Psoas muscle (tissue), 8 donors: ENCODE results near the gene HNRNPA0. TPM values are rescaled to one million over a fixed set of nuclear protein-coding genes. Genes with fewer than 3 reads are reported as not detected.

ENCODE experiments used
- ATAC-seq, 4 donors: fragments of 200-7000 bp; cut with Tn5 transposase; one replicate each; pipeline ENCODE4 v1.9.1; 2020; ENCODE audit warnings: moderate library complexity in 3 of 4, mild to moderate bottlenecking in 2 of 4
- DNase-seq, 2 donors: peaks; one replicate each; pipeline ENCODE4 v3.0.0-alpha.2; 2020
- H3K27ac ChIP-seq: fragments of 200-600 bp; one replicate; pipeline ENCODE4 v1.8.0; 2022
- H3K27me3 ChIP-seq, 3 donors: fragments of 200-600 bp in 1 of 3; one replicate each; pipeline versions ENCODE4 v1.6.1 to v1.8.0; 2013 to 2022; ENCODE audit warnings: low read length in 2 of 3, mild to moderate bottlenecking in 2 of 3, moderate library complexity in 1 of 3; ENCODE audit not compliant: insufficient read depth in 3 of 3
- H3K36me3 ChIP-seq, 2 donors: fragments of 200-600 bp in 1 of 2; one replicate each; pipeline versions ENCODE4 v1.6.1 to v1.8.0; 2013 to 2022; ENCODE audit warnings: low read depth in 1 of 2, mild to moderate bottlenecking in 1 of 2, moderate library complexity in 1 of 2; ENCODE audit not compliant: insufficient read depth in 1 of 2
- H3K4me1 ChIP-seq: fragments of 200-600 bp; one replicate; pipeline ENCODE4 v1.8.0; 2022
- H3K4me3 ChIP-seq: fragments of 200-600 bp; one replicate; pipeline ENCODE4 v1.8.0; 2022; ENCODE audit warnings: mild to moderate bottlenecking
- H3K9me3 ChIP-seq: fragments of 200-600 bp; one replicate; pipeline ENCODE4 v1.8.0; 2022
- whole genome bisulfite sequencing, 3 donors: extraction: QIAGEN DNeasy Blood & Tissue Kit; methylation state at CpG; one replicate each; pipeline versions ENCODE4 v1.1.6 to v1.1.7; 2013; 5-methylcytosine and 5-hydroxymethylcytosine counted together
- intact Hi-C, 2 donors: fragments of 100-400 bp; cut with DNase I; formaldehyde crosslinking; loops; one replicate each; pipeline versions ENCODE4 v1.11.0 to v1.14.2; 2022
- long read RNA-seq, 2 donors: library from polyadenylated mRNA; unstranded; transcript quantifications; one replicate each; pipeline ENCODE4 v2.0.0, GENCODE V29; 2021
- polyA plus RNA-seq, 3 donors: library from polyadenylated mRNA; stranded (reverse); fragments of 200-250 nt; gene quantifications; one replicate each; pipeline ENCODE4 v1.2.3, GENCODE V29; 2013
- total RNA-seq, 4 donors: library from RNA; stranded (reverse); fragmentation: NEBNext Ultra II Directional in 2 of 4; extraction: Animal tissue kit (Norgen Biotek cat#: 25700) in 2 of 4; gene quantifications; one replicate each; pipeline versions ENCODE4 v1.2.1 to v1.2.4, GENCODE V29; 2021 to 2023
- TF ChIP-seq, protein P1 (sequence below): fragments of 200-600 bp; IDR thresholded peaks from one replicate; pipeline ENCODE4 v1.8.0; 2022; ENCODE audit warnings: antibody characterized with exemption
- donor health status: healthy with polysubstance abuse.
- donor health status: DM: no; HTN: no; CAD: no; lungs with moderate emphysema.
- donor health status: Bipolar disorder and iron deficiency.
- donor health status: healthy.
- donor health status: DM: yes; HTN: yes; CAD: no.
- donor health status: DM: no; HTN: no; CAD: no.
- donor health status: DM: no; HTN: no; CAD: no.
- donor health status: DM: yes; HTN: yes; CAD: no.

HNRNPA0 gene
- 10 to 100 TPM; 11.5 to 19.2 (median 17.6) TPM for total RNA-seq
- 10 to 100 TPM; 12.2 to 13.3 (median 13.1) TPM for polyA plus RNA-seq
- long read RNA-seq, donor 1, full-length matches to known transcripts, result 11 of 11 reads
- long read RNA-seq, donor 1, partial matches to known transcripts, result 0 of 11 reads
- long read RNA-seq, donor 1, other reads (novel, unspliced or antisense), result 0 of 11 reads
- long read RNA-seq, donor 2, full-length matches to known transcripts, result 14 of 14 reads
- long read RNA-seq, donor 2, partial matches to known transcripts, result 0 of 14 reads
- long read RNA-seq, donor 2, other reads (novel, unspliced or antisense), result 0 of 14 reads

DNA sequence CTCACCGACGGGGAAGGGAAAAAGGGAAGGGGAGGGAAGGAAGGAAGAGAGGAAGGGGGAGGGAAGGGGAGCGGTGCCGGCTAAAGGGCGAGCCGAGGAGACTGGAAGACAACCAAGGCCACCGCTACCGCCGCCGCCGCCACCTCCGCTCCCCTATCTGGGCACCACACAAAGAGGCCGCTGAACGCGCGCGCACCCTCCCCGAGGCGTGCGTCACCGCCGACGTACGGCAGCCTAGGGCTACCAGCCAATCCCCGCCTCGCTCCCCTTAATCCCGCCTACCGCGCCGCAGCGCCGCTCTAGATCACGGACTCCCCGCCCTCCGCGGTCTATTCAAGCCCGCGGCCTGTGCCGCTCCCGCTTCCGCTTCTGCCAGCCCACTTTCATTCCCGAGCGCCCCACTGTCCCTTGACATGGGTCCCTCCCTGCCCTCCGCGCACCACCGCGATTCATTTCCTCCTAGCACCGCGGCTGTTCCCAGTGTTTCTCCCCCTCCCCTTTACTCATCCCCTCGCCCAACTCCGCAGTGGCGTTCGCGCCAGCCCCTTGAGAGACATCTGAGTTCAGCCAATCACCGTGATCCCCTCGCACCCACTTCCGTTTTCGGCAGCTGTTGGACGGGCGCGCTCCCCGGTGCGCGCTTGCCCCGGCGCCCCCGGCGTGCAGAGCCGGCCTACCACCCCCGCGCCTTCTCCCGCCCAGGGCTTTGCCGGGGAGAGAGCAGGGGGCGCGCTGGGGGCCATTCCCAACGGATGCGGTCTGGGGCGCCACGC is at the start of gene HNRNPA0:
Gene HNRNPA0, minus strand, starts transcription at position 176 of the 773 bp plus-strand sequence. CDS start 297 bp downstream, outside the sequence.
- Histone ChIP-seq H3K36me3 (no peaks in the 10 kb centered on the region), H3K4me1 (peaks cover 17% of the 10 kb centered on the region), H3K9me3 (no peaks in the 10 kb centered on the region), H3K27me3 (no peaks in the 10 kb centered on the region), H3K4me3 (peak within 1 kb of the TSS; percentile 95), H3K27ac (peak within 1 kb of the TSS; percentile 100)
- TF ChIP-seq, protein P1, sequence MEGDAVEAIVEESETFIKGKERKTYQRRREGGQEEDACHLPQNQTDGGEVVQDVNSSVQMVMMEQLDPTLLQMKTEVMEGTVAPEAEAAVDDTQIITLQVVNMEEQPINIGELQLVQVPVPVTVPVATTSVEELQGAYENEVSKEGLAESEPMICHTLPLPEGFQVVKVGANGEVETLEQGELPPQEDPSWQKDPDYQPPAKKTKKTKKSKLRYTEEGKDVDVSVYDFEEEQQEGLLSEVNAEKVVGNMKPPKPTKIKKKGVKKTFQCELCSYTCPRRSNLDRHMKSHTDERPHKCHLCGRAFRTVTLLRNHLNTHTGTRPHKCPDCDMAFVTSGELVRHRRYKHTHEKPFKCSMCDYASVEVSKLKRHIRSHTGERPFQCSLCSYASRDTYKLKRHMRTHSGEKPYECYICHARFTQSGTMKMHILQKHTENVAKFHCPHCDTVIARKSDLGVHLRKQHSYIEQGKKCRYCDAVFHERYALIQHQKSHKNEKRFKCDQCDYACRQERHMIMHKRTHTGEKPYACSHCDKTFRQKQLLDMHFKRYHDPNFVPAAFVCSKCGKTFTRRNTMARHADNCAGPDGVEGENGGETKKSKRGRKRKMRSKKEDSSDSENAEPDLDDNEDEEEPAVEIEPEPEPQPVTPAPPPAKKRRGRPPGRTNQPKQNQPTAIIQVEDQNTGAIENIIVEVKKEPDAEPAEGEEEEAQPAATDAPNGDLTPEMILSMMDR, result peak; percentile 10
- ATAC-seq (peak; percentile 94 to 95 (median 94)), DNase-seq (peak; percentile 96 to 98)
- 0% methylated on average over 47 to 79 of the region's 79 CpGs for WGBS, 3 donors
- intact Hi-C loops, result loop anchor here in 1 of 2 donors (5.0 to 10.0 kb wide), 2 partner anchors 73 to 380 kb away; partner anchors contain the start of gene NME5

DNA sequence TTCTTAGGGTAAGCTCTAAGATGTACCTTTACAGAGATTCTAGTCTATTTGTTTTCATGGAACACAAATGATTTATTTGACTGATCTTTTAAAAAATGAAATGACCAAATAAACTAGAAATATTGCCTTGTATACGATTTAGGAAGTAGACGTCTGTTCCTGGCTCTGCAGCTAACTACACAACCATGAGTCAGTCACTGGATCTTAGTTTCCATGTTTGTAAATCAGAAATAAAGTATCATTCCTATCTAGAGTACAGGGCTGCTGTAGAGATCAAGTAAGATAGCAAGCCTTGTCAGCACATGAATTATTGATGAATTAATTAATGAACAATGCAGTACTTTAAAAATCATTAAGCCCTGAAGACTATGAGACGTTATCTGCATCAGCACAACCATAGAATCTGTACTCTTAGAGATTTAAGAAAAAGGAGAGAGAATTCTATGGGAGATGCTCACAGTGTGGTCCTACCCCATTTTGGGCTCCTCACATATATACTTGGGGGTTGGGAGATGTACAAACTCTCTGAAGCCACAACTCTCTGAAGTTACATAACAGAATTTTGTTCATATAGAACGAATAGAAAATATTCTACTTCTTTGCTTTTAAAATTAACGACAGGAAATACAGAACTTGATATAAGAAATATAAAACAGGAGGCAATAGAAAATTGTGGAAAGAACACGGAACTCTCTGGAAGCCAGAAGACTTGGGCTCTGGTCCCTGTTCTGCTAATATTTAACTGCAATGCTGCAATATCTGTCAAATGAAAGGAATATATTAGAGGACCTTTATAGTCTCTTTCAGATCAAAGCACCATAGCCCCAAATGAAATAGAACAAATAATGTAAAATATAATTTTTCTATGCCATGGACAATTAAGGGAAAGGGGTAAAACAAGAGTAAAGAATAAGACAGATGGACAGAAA is 48.4 kb upstream of the HNRNPA0 start:
- 67 to 71% (median 71%) methylated on average over 6 of the region's 6 CpGs for WGBS, 3 donors
- DNase-seq, result no peak
- H3K36me3 ChIP-seq, result no peaks in the 10 kb centered on the region
- H3K27ac ChIP-seq, result peak overlapping the region; percentile 43
- peaks cover 6% of the 10 kb centered on the region for H3K4me1 ChIP-seq
- no peaks in the 10 kb centered on the region for H3K27me3 ChIP-seq
- peak in 2 of 4 donors; percentile 52 to 70 for ATAC-seq
- TF ChIP-seq, protein P1, result no peak
- no peaks in the 10 kb centered on the region for H3K9me3 ChIP-seq
- intact Hi-C loops, result no loop called here
- peak overlapping the region; percentile 24 for H3K4me3 ChIP-seq

DNA sequence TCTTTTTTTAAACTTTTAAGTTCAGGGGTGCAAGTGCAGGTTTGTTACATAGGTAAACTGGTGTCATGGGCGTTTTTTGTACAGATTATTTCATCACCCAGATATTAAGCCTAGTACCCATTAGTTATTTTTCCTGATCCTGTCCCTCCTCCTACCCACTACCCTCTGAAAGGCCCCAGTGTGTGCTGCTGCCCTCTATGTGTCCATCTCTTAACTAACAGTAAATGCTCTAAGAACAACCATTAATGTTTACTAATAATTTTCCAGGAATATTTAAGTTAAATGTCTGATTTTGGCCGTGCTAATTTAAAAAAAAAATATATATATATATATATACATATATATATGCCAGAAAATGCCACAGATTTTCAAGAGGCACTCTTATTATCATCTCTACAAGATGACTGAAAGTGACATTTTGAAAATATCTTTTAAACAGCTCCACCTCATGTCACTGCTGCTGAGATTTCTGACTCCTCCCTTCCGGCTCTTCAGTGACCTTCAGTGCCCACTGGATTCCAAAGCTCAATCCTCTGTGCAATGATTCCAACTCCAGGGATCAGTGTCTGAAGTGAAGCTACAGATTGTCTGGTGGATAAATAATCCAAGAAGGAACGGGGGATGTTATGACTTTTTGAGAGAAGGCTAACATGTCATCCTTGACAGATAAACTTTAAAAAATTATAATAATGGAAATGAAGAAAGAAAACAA is 46.7 kb upstream of the HNRNPA0 start:
- TF ChIP-seq, protein P1, result no peak
- peak overlapping the region; percentile 24 for H3K4me3 ChIP-seq
- ATAC-seq (peak in 3 of 4 donors; percentile 54 to 67 (median 60)), DNase-seq (no peak)
- no peaks in the 10 kb centered on the region for H3K27me3 ChIP-seq
- intact Hi-C loops, result no loop called here
- peak overlapping the region; percentile 43 for H3K27ac ChIP-seq
- H3K4me1 ChIP-seq, result peaks cover 6% of the 10 kb centered on the region
- no peaks in the 10 kb centered on the region for H3K36me3 ChIP-seq
- no peaks in the 10 kb centered on the region for H3K9me3 ChIP-seq
- 45 to 59% (median 50%) methylated on average over 4 of the region's 4 CpGs for WGBS, 3 donors

DNA sequence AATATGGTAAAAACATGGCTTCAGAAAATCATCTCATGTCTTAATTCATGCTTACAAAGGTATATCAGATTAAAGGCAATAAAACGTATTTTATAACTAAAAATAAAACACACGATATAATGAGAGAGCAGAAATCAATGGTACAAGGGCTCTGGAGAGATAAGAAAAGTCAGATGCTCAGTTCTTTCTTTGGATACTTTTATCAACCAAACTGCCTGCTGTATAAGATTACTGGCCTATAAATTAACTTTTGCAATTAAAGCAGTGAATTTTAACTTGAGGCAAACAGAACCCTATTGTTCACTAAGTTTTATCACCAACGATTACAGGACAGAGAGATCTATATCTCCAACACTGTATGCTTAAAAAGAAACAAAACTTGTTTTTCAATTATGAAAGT is 42.1 kb upstream of the HNRNPA0 start:
- no peak for ATAC-seq
- H3K4me1 ChIP-seq, result no peaks in the 10 kb centered on the region
- 80 to 86% (median 82%) methylated on average over 3 of the region's 3 CpGs for WGBS, 3 donors
- TF ChIP-seq, protein P1, result no peak
- intact Hi-C loops, result no loop called here
- no peak for DNase-seq
- no peaks in the 10 kb centered on the region for H3K36me3 ChIP-seq
- no peaks in the 10 kb centered on the region for H3K9me3 ChIP-seq
- no peaks in the 10 kb centered on the region for H3K27me3 ChIP-seq
- H3K4me3 ChIP-seq, result no peak overlapping the region
- H3K27ac ChIP-seq, result no peak overlapping the region
